Motor neuron (in vitro differentiated cells): ENCODE measurements around the gene MED31. TPM values are rescaled to one million over a fixed set of nuclear protein-coding genes. Genes with fewer than 3 reads are reported as not detected.
A peak's percentile ranks its signal among the peaks of the same experiment; 100 is the strongest.

Source experiments
- ATAC-seq, 8 experiments: fragments of 200-7000 bp; cut with Tn5 transposase; replicated peaks in 6 of 8; 2 replicates each; pipeline ENCODE4 v1.8.0; 2021; ENCODE audit warnings: mild to moderate bottlenecking in 8 of 8, moderate library complexity in 8 of 8
- H3K27ac ChIP-seq, 2 donors: fragments of 250-450 bp; sonication (Bioruptor Pico); 2 replicates each; pipeline ENCODE4 v1.9.0; 2021; ENCODE audit warnings: antibody characterized with exemption in 2 of 2, mild to moderate bottlenecking in 2 of 2, moderate library complexity in 1 of 2
- H3K4me1 ChIP-seq, 2 donors: fragments of 250-450 bp; sonication (Bioruptor Pico); replicated peaks in 1 of 2; 2 replicates each; pipeline ENCODE4 v1.6.1; 2021; ENCODE audit warnings: antibody characterized with exemption in 2 of 2, mild to moderate bottlenecking in 2 of 2, moderate library complexity in 1 of 2
- H3K4me3 ChIP-seq, 5 donors: fragments of 250-450 bp; sonication (Bioruptor Pico); 2 replicates each; pipeline ENCODE4 v1.9.0; 2021; ENCODE audit warnings: antibody characterized with exemption in 5 of 5, mild to moderate bottlenecking in 5 of 5, moderate library complexity in 4 of 5
- WGBS, 10 experiments: fragments of 450-650 bp; shearing (Covaris generic); methylation state at CpG; one replicate each; pipeline ENCODE4 v1.0.0; 2022; 5-methylcytosine and 5-hydroxymethylcytosine counted together
- in situ Hi-C, 9 experiments: fragments of 400-800 bp; cut with MboI; loops; one replicate each; pipeline ENCODE4 v1.15.0; 2021; ENCODE audit warnings: low sequenced_read_pairs in 9 of 9, low pct_unique_long_range_greater_than_20kb in 2 of 9; ENCODE audit not compliant: unreplicated experiment in 9 of 9
- total RNA-seq, 8 experiments: library from RNA; unstranded; fragments of 300-600 nt; gene quantifications; 2 replicates each; pipeline versions ENCODE4 v1.2.3 to v1.2.4, GENCODE V29; 2022

MED31 gene
- total RNA-seq, 8 experiments from 2014 or later = 11.7 to 31.8 (median 18.0) TPM

- WGBS, 10 experiments = 60 to 100% (median 100%) methylated on average over 1 of the region's 1 CpG; no CpG with 5 or more reads in 4 of the 10 experiments
- in situ Hi-C loops = no loop called here
- no peak for ATAC-seq
- no peak overlapping the region for H3K27ac ChIP-seq
- no peak overlapping the region for H3K4me3 ChIP-seq
- H3K4me1 ChIP-seq = no peaks in the 10 kb centered on the region
These were observed 21.0 kb downstream of the MED31 start for GRCh38 chr17:6630390-6630789.

GRCh38 chr17:6627019-6627418 is 24.4 kb downstream of the MED31 start:
- H3K27ac ChIP-seq = no peak overlapping the region
- 38 to 100% (median 78%) methylated on average over 1 of the region's 1 CpG for WGBS, 10 experiments
- no peak for ATAC-seq
- no peaks in the 10 kb centered on the region for H3K4me1 ChIP-seq
- in situ Hi-C loops = no loop called here
- no peak overlapping the region for H3K4me3 ChIP-seq

DNA sequence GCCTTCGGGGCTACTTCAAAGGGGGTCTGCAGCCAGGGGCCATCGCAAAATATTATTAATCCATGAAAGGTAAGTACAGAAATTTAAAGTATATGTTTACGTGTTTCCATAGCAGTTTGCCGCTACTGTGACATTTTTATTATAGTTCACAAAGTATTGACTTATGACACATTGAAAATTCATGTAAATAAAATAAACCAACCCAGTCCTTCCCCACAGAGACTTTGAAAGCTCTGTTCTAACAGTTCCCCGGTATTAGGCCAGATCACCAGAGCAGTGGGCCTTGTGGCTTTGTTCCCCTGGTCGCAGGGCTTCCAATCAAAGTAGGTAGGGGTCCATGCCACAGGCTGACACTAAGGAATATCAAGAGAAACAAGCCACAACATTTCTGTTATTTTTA is 24.8 kb downstream of the MED31 start:
- in situ Hi-C loops = no loop called here
- no peak overlapping the region for H3K27ac ChIP-seq

GRCh38 chr17:6623941-6624340 is 27.5 kb downstream of the MED31 start:
- in situ Hi-C loops = no loop called here
- no peaks in the 10 kb centered on the region for H3K4me1 ChIP-seq
- WGBS, 10 experiments = 77 to 100% (median 96%) methylated on average over 1 to 3 of the region's 3 CpGs
- no peak overlapping the region for H3K27ac ChIP-seq
- ATAC-seq = no peak
- no peak overlapping the region for H3K4me3 ChIP-seq

More for the DNA sequence above, 24.8 kb downstream of the MED31 start:
- Histone ChIP-seq H3K4me1 (no peaks in the 10 kb centered on the region), H3K4me3 (no peak overlapping the region)
- no peak for ATAC-seq
- WGBS, 10 experiments = 72 to 100% (median 92%) methylated on average over 2 to 6 of the region's 6 CpGs

DNA sequence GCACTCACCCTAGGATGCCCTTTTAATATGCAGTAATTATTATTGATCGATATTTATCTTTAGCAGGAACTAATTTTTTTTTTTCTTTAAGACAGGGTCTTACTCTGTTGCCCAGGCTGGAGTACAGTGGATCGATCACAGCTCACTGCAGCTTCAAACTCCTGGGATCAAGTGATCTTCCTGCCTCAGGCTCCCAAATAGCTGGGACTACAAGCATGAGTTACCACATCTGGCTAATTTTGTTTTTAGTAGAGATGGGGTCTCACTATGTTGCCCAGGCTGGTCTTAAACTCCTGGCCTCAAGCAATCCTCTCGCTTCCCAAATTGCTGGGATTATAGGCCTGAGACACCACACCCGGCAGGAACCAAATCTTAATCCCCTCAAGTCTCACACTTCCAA is 40.2 kb downstream of the MED31 start:
- H3K27ac ChIP-seq = no peak overlapping the region
- 83 to 100% (median 98%) methylated on average over 1 to 4 of the region's 4 CpGs for WGBS, 10 experiments
- no peak for ATAC-seq

GRCh38 chr17:6610011-6610410 is 41.4 kb downstream of the MED31 start:
- Histone ChIP-seq H3K4me3 (no peak overlapping the region), H3K4me1 (no peaks in the 10 kb centered on the region), H3K27ac (no peak overlapping the region)
- 67 to 100% (median 100%) methylated on average over 1 to 4 of the region's 5 CpGs for WGBS, 10 experiments
- in situ Hi-C loops = no loop called here
- no peak for ATAC-seq

More for the DNA sequence above, 40.2 kb downstream of the MED31 start:
- H3K4me3 ChIP-seq = no peak overlapping the region
- H3K4me1 ChIP-seq = no peaks in the 10 kb centered on the region
- in situ Hi-C loops = no loop called here

- Histone ChIP-seq H3K27ac (no peak overlapping the region), H3K4me3 (no peak overlapping the region), H3K4me1 (no peaks in the 10 kb centered on the region)
- in situ Hi-C loops = no loop called here
- WGBS, 10 experiments = 54 to 100% (median 79%) methylated on average over 1 to 3 of the region's 3 CpGs; no CpG with 5 or more reads in 1 of the 10 experiments
- ATAC-seq = no peak
These were observed 43.1 kb downstream of the MED31 start for GRCh38 chr17:6608321-6608720.

- no peak overlapping the region for H3K4me3 ChIP-seq
- ATAC-seq = no peak
- H3K4me1 ChIP-seq = no peaks in the 10 kb centered on the region
- no peak overlapping the region for H3K27ac ChIP-seq
- 87 to 100% (median 96%) methylated on average over 2 to 6 of the region's 6 CpGs; no CpG with 5 or more reads in 5 of the 10 experiments for WGBS, 10 experiments
- in situ Hi-C loops = no loop called here
These were observed 46.3 kb downstream of the MED31 start for GRCh38 chr17:6605142-6605541.

GRCh38 chr17:6603744-6604325 is 47.6 kb downstream of the MED31 start:
- peak in 4 of 8 experiments; percentile 17 to 84 (median 54) for ATAC-seq
- Histone ChIP-seq H3K4me1 (no peaks in the 10 kb centered on the region), H3K4me3 (no peak overlapping the region), H3K27ac (no peak overlapping the region)
- in situ Hi-C loops = no loop called here
- WGBS, 10 experiments = 30 to 100% (median 93%) methylated on average over 1 to 3 of the region's 3 CpGs; no CpG with 5 or more reads in 1 of the 10 experiments

DNA sequence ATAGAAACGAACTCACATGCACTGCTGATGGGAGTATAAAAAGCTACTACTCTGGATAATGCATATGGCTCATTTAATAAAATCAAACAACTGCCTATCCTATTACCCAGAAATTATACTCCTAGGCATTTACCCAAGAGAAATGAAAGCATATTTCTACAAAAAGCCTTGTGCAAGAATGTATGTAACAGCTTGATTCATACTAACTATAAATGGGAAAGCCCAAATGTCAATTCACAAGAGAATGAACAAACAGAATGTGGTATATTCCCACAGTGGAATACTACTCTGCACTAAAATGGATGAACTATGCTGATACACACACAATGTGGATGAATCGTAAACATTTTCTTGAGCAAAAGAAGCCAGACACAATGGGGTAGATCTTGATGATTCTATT is 49.3 kb downstream of the MED31 start:
- 40 to 100% (median 95%) methylated on average over 1 to 2 of the region's 2 CpGs; no CpG with 5 or more reads in 2 of the 10 experiments for WGBS, 10 experiments
- no peak for ATAC-seq
- Histone ChIP-seq H3K4me3 (no peak overlapping the region), H3K4me1 (no peaks in the 10 kb centered on the region), H3K27ac (no peak overlapping the region)
- in situ Hi-C loops = no loop called here

- Histone ChIP-seq H3K4me1 (no peaks in the 10 kb centered on the region), H3K27ac (no peak overlapping the region), H3K4me3 (no peak overlapping the region)
- in situ Hi-C loops = no loop called here
- peak in 6 of 8 experiments; percentile 35 to 92 (median 59) for ATAC-seq
These were observed 52.0 kb downstream of the MED31 start for GRCh38 chr17:6599364-6599763.

DNA sequence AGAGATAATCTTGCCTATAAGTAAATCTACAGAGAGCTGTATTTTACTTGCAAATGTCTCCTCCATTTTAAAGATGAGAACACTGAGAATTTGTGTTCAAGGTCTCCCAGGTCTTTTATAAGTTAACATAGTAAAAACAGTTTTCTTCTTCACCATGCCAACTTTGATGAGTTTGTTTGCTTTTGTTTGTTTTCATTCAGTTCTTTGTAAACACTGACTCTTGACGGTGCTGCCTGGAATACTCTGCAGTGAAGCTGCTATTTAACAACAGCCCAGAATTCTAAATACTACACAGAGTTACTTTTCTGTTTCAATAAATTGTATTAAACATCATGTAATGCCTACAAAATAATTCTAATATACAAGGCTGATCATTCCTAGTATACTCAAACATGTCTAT is 53.7 kb downstream of the MED31 start:
- peak in 1 of 8 experiments; percentile 49 for ATAC-seq
- Histone ChIP-seq H3K4me3 (no peak overlapping the region), H3K4me1 (no peaks in the 10 kb centered on the region), H3K27ac (no peak overlapping the region)
- in situ Hi-C loops = no loop called here
- WGBS, 10 experiments = 78 to 100% (median 87%) methylated on average over 1 of the region's 1 CpG; no CpG with 5 or more reads in 2 of the 10 experiments

GRCh38 chr17:6596941-6597340 is 54.5 kb downstream of the MED31 start:
- ATAC-seq = peak in 2 of 8 experiments; percentile 36 to 61
- no peak overlapping the region for H3K4me3 ChIP-seq
- in situ Hi-C loops = no loop called here
- H3K4me1 ChIP-seq = no peaks in the 10 kb centered on the region
- no peak overlapping the region for H3K27ac ChIP-seq
- WGBS, 10 experiments = 30 to 100% (median 89%) methylated on average over 2 to 4 of the region's 4 CpGs

- Histone ChIP-seq H3K4me1 (no peaks in the 10 kb centered on the region), H3K27ac (no peak overlapping the region), H3K4me3 (no peak overlapping the region)
- in situ Hi-C loops = no loop called here
- 30 to 100% (median 92%) methylated on average over 1 to 2 of the region's 2 CpGs; no CpG with 5 or more reads in 1 of the 10 experiments for WGBS, 10 experiments
- no peak for ATAC-seq
These were observed 54.9 kb downstream of the MED31 start for GRCh38 chr17:6596511-6596910.
